Panc1 (cell line): ENCODE results near the gene ZYX. TPM values are rescaled to one million over a fixed set of nuclear protein-coding genes. Genes with fewer than 3 reads are reported as not detected.

ENCODE experiments used
- ATAC-seq: fragments of 200-7000 bp; cut with Tn5 transposase; 2 replicates; pipeline ENCODE4 v1.9.1; 2020; ENCODE audit warnings: mild to moderate bottlenecking, moderate library complexity
- BruUV-seq: library from RNA; stranded (reverse); fragments of 400-500 nt; replicated peaks from 2 replicates; lab custom pipeline; 2021; lab: Mats Ljungman, UMichigan
- CTCF ChIA-PET: fragments of 300-600 bp; sonication (Branson Sonifier 250); formaldehyde crosslinking; loops from one replicate; lab custom pipeline; 2022; ENCODE audit warnings: antibody characterized with exemption; lab: Charles Lee
- POLR2A ChIA-PET: fragments of 300-600 bp; sonication (Branson Sonifier 250); formaldehyde crosslinking; loops from one replicate; lab custom pipeline; 2022; ENCODE audit warnings: antibody characterized with exemption; lab: Charles Lee
- DNase-seq: peaks from one replicate; pipeline ENCODE4 v3.0.0-alpha.2; 2010; ENCODE audit warnings: low read depth, low spot score
- H3K27ac ChIP-seq: 2 replicates; pipeline ENCODE4 v1.5.1; 2011; ENCODE audit warnings: mild to moderate bottlenecking, low read length, inconsistent platforms
- H3K27me3 ChIP-seq: fragments of 200-500 bp; sonication (Bioruptor generic); 2 replicates; pipeline ENCODE4 v1.6.0; 2014; ENCODE audit warnings: low read length, inconsistent platforms; ENCODE audit not compliant: control insufficient read depth, insufficient read depth
- H3K36me3 ChIP-seq: fragments of 200-500 bp; sonication (Bioruptor generic); 2 replicates; pipeline ENCODE4 v1.5.1; 2014; ENCODE audit warnings: inconsistent platforms, mild to moderate bottlenecking, low read length, moderate library complexity; ENCODE audit not compliant: control insufficient read depth, insufficient read depth
- H3K4me1 ChIP-seq: 2 replicates; pipeline ENCODE4 v1.5.1; 2011; ENCODE audit warnings: inconsistent platforms, mild to moderate bottlenecking, low read length, moderate library complexity; ENCODE audit not compliant: control insufficient read depth, insufficient read depth
- H3K4me3 ChIP-seq, 2 experiments: 2 replicates each; pipeline ENCODE4 v1.5.1; 2011 to 2012; ENCODE audit warnings: low read depth in 2 of 2, low read length in 2 of 2, mild to moderate bottlenecking in 2 of 2, inconsistent platforms in 1 of 2, moderate library complexity in 1 of 2
- H3K9me3 ChIP-seq: fragments of 200-500 bp; sonication (Bioruptor generic); 2 replicates; pipeline ENCODE4 v1.5.1; 2014; ENCODE audit warnings: low read depth, mild to moderate bottlenecking, inconsistent platforms, low read length, moderate library complexity; ENCODE audit not compliant: control insufficient read depth, insufficient read depth
- CTCF ChIP-seq: fragments of 450-650 bp; IDR thresholded peaks from 2 replicates; pipeline ENCODE4 v1.5.1; 2017; ENCODE audit warnings: mild to moderate bottlenecking
- POLR2AphosphoS5 ChIP-seq: IDR thresholded peaks from 2 replicates; pipeline ENCODE4 v1.6.1; 2012; ENCODE audit warnings: mild to moderate bottlenecking, low read depth, low read length, moderate library complexity
- REST ChIP-seq, 2 experiments: IDR thresholded peaks; 2 replicates each; pipeline ENCODE4 v1.6.1; 2011 to 2012; ENCODE audit warnings: low read depth in 2 of 2, control low read depth in 1 of 2, low read length in 1 of 2, mild to moderate bottlenecking in 1 of 2, moderate library complexity in 1 of 2; ENCODE audit not compliant: insufficient read depth in 1 of 2
- SIN3A ChIP-seq: IDR thresholded peaks from 2 replicates; pipeline ENCODE4 v1.6.1; 2012; ENCODE audit warnings: low read depth, mild to moderate bottlenecking, low read length, moderate library complexity, borderline replicate concordance; ENCODE audit not compliant: insufficient read depth
- TCF7L2 ChIP-seq: IDR thresholded peaks from 2 replicates; pipeline ENCODE4 v1.6.1; 2011; ENCODE audit warnings: mild to moderate bottlenecking, low read depth, low read length, inconsistent platforms
- in situ Hi-C: cut with HindIII; loops from 2 replicates; pipeline ENCODE4 v1.10.0; 2016; ENCODE audit warnings: low sequenced_read_pairs, low pct_unique_long_range_greater_than_20kb
- intact Hi-C: fragments of 100-400 bp; cut with micrococcal nuclease; formaldehyde crosslinking; loops from one replicate; pipeline ENCODE4 v1.10.0; 2022; ENCODE audit not compliant: unreplicated experiment
- total RNA-seq: library from RNA; stranded (reverse); gene quantifications from one replicate; pipeline ENCODE4 v1.2.1, GENCODE V29; 2021; ENCODE audit not compliant: unreplicated experiment

ZYX gene
- total RNA-seq, 1 experiment from 2014 or later, result 169 TPM

GRCh38 chr7:143343596-143343995 is 37.5 kb upstream of the ZYX start:
- DNase-seq, result no peak

GRCh38 chr7:143345428-143345900 is 35.7 kb upstream of the ZYX start:
- H3K27ac ChIP-seq, result no peak overlapping the region; the same call in 1 of the 2 replicates
- intact Hi-C loops, result no loop called here
- TF ChIP-seq TCF7L2 (no peak), REST (IDR thresholded peaks at IDR 0.05; ENCODE audit: insufficient read depth in 1 of 2, low read depth in 2 of 2, low read length in 1 of 2) (0 out of 4 replicates have a peak, but pooled peaks of 1 of the 2 experiments have one; percentile 24), POLR2AphosphoS5 (no peak), SIN3A (no peak), CTCF (peak; percentile 86)
- ATAC-seq (peak; percentile 99), DNase-seq (no peak)
- ChIA-PET CTCF (interaction anchor here (0.8 kb wide), 1 partner anchor 17 kb away, joined by 3 read pairs; no protein-coding TSS in a partner anchor), POLR2A (interaction anchor here (0.6 kb wide), 1 partner anchor 9 kb away, joined by 11 read pairs; no protein-coding TSS in a partner anchor)
- BruUV-seq, result no TSS peak
- H3K4me1 ChIP-seq, result no peaks in the 10 kb centered on the region
- peaks cover 14% of the 10 kb centered on the region for H3K27me3 ChIP-seq
- no peaks in the 10 kb centered on the region for H3K9me3 ChIP-seq
- H3K36me3 ChIP-seq, result no peaks in the 10 kb centered on the region
- in situ Hi-C loops, result no loop called here
- H3K4me3 ChIP-seq, result peak overlapping the region; percentile 27 to 29

More at GRCh38 chr7:143343596-143343995, 37.5 kb upstream of the ZYX start:
- ATAC-seq, result no peak
- ChIA-PET CTCF (no interaction called here), POLR2A (no interaction called here)
- TF ChIP-seq REST (IDR thresholded peaks at IDR 0.05; ENCODE audit: insufficient read depth in 1 of 2, low read depth in 2 of 2, low read length in 1 of 2), result no peak
- TF ChIP-seq SIN3A, result no peak
- TF ChIP-seq POLR2AphosphoS5, result no peak
- no peak for TF ChIP-seq CTCF
- TF ChIP-seq TCF7L2, result no peak
- Histone ChIP-seq H3K27ac (no peak overlapping the region), H3K4me3 (no peak overlapping the region), H3K27me3 (peaks cover 14% of the 10 kb centered on the region), H3K4me1 (no peaks in the 10 kb centered on the region), H3K36me3 (no peaks in the 10 kb centered on the region), H3K9me3 (no peaks in the 10 kb centered on the region)
- in situ Hi-C loops (no loop called here), intact Hi-C loops (no loop called here)
- BruUV-seq, result no TSS peak
